ENCODE measurements around the gene JPH2. TPM values are rescaled to one million over a fixed set of nuclear protein-coding genes. Genes with fewer than 3 reads are reported as not detected.

JPH2 gene
- total RNA-seq, 2 experiments from 2014 or later, result not detected

GRCh38 chr20:44217342-44218092 lies 30.5 kb upstream of the JPH2 start:
- ChIA-PET CTCF (interaction anchor here (0.7 to 8.0 kb wide), 17 partner anchors 8 to 649 kb away, joined by 3 to 161 read pairs (median 4); partner anchors contain the start of gene FITM2), POLR2A (interaction anchor here (1.9 kb wide), 1 partner anchor 93 kb away, joined by 8 read pairs; the partner anchor contains the start of gene FITM2)

DNA sequence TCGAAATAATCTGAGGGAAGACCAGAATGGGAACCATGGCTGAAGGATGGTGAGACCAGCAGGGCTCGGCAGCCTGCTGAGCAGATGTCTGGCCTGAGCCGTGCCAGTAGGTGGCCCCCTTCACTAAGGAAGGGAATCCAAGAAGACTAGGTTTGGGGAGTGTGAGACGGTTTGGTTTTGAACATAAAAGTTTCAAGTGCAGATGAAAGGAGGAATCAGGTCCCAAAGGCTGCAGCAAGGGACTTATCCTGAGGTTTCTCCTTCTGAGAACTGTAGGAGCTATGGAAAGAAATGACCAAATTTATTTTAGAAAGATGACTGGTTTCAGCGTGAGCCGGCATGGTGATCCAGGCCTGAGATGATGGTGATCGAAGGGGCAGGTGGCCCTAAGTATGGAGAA lies 28.1 kb upstream of the JPH2 start:
- ChIA-PET CTCF (interaction anchor here (0.7 to 8.0 kb wide), 10 partner anchors 9 to 274 kb away, joined by 3 to 161 read pairs (median 4); partner anchors contain the start of gene FITM2), POLR2A (no interaction called here)

DNA sequence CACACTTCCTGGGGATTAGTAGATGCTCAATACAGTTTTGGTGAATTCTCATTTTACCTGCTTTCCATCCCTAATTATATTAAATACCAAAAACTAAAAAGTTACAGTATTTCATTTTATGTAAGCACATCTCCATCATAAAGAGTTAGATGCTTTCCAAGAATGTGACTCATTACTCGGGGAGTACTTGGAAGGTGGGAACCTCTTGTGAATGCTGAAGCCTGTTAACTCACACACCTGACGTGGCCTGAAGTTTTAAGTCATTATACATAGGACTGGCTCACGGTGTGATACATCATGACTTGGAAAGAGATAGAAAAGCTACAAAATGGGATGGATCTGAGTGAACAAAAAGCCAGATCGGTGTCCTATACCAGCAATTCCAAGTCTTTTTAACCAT lies 25.8 kb upstream of the JPH2 start:
- ChIA-PET POLR2A (no interaction called here), CTCF (interaction anchor here (0.6 to 8.0 kb wide), 3 partner anchors 99 to 397 kb away, joined by 5 to 161 read pairs (median 5); partner anchors contain the start of gene FITM2)

GRCh38 chr20:44211177-44212039 lies 24.4 kb upstream of the JPH2 start:
- CTCF ChIA-PET, result interaction anchor here (1.0 to 1.2 kb wide), 3 partner anchors 21 to 103 kb away, joined by 3 to 4 read pairs (median 4); partner anchors contain the start of gene FITM2
- POLR2A ChIA-PET, result no interaction called here

DNA sequence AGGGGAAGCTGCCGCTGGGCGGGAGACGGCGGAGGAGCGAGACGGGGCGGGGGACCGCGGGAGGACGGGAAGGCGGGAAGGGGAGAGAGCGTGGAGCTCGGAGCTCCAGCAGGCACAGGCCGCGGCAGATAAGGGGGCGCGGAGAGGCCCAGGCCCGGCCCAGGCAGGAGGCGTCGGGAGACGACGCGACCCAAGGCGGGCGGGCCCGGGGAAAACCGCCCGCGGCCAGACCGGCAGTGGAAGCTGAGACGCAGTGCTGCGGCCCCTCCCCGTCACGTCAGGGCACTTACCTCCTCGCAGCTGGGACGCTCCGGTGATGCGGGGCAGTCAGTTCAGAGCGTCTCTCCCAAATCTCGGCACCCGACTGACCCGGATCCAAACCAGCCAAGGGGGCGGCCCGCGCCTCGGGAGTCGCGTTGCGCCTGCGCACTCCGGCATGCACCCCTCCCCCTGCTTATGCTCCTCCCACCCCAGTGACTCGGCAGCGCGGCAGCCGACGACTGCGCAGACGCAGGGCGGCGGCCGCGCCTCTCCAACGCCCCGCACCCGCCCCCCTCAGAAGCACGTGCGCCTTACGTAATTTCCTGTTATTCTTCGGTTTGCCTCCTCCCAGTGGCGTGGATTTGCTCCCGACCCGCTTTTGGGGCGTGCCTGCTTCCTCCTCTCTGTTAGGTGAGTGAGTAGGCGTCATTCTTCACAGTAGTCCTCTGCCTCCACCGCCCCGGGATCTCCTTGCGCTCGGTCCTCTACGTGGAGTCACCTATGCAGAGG lies 23.6 kb upstream of the JPH2 start, which contains the start of gene OSER1:
TSS of gene OSER1 (minus strand) at position 366 of the 771 bp plus-strand sequence. CDS start 3,814 bp downstream, outside the sequence.
- CTCF ChIA-PET, result interaction anchor here (0.6 to 2.5 kb wide), 3 partner anchors 7 to 101 kb away, joined by 3 to 11 read pairs (median 6); partner anchors contain the start of gene FITM2
- POLR2A ChIA-PET, result interaction anchor here (0.8 kb wide), 1 partner anchor 550 kb away, joined by 5 read pairs; no protein-coding TSS in a partner anchor

GRCh38 chr20:44209686-44210405 lies 22.9 kb upstream of the JPH2 start:
- ChIA-PET POLR2A (interaction anchor here (0.8 kb wide), 1 partner anchor 549 kb away, joined by 5 read pairs; no protein-coding TSS in a partner anchor), CTCF (interaction anchor here (1.2 to 2.5 kb wide), 2 partner anchors 8 to 101 kb away, joined by 3 to 11 read pairs; partner anchors contain the start of gene FITM2)

DNA sequence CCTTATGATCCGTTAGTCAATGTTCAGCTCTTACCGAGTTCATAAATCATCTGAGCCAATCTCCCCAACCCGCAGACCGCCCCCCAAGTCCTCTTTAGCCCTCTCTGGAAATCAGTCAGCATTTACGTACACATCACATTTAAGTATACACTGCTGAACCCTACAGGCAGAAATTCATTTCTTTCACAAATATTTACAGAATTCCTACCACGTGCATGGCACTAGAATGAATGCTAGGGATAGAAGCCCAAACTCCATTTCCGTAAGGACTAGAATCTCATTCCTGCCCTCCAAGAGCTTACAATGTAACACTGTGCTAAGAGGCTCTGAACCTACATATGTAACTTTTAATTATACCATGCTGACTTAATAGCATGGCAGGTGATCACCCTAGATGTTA lies 21.8 kb upstream of the JPH2 start:
- ChIA-PET CTCF (interaction anchor here (0.6 to 2.5 kb wide), 3 partner anchors 9 to 436 kb away, joined by 3 to 11 read pairs (median 3); no protein-coding TSS in a partner anchor), POLR2A (no interaction called here)

- CTCF ChIA-PET, result interaction anchor here (0.5 to 2.5 kb wide), 5 partner anchors 10 to 437 kb away, joined by 3 to 11 read pairs (median 3); partner anchors contain the start of gene TTPAL
- POLR2A ChIA-PET, result no interaction called here
These were observed 21.2 kb upstream of the JPH2 start for GRCh38 chr20:44208165-44208564.

DNA sequence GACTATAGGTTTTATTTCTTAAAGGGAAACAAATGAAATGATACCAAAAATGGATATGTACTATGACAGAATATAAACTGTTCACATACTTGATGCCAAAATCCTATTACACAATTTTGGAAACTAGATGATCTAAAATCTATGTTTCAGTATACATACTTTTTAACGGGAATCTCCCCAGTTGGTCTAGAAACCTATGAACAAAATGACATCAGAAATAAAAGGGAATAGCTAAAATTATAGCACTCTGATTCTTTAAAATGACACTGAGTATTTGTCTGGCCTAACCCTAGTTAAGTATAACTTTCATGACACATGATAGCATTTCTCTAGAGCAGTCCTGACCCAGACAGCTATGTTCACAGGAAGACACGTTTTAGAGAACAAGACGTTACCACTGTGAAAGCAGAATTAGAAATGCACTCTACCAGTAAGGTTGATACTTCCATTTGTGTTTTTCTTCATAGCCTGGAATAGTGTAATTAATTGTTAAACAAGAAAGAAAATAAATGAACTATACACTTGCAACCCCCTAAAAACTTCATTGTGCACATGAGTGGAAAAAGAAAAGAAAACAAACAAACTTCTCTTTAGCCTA lies 20.2 kb upstream of the JPH2 start:
- CTCF ChIA-PET, result no interaction called here
- POLR2A ChIA-PET, result no interaction called here

DNA sequence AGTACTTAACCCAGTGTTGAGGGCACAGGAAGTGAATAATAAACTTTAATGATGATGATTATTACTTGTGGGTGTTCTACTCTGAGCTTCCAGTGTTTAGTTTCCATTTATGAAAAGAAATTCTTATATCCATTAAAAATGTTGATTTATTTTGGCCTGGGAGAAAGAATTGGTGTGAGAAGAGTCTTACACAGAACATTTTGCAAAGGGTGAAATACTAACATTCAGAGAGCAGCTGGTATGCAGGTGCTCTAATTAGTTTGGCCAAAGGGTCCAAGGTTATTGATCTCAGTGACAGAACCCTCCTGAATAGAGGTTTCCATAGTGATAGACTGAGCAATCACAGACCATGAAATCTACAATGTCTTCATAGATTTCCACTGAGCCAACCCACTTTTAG lies 19.1 kb upstream of the JPH2 start:
- ChIA-PET CTCF (no interaction called here), POLR2A (no interaction called here)

DNA sequence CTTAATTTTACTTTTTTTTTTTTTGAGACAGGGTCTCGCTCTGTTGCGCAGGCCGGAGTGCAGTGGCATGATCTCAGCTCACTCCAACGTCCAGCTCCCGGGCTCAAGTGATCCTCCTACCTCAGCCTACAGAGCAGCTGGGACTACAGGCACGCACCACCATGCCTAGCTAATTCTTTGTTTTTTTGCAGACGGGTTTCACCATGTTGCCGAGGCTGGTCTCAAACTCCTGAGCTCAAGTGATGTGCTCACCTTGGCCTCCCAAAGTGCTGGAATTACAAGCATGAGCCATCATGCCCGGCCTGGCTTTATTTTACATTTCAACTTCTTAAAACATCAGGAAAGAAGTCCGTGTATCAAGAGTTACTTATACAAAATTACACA lies 17.8 kb upstream of the JPH2 start:
- POLR2A ChIA-PET, result no interaction called here
- CTCF ChIA-PET, result no interaction called here

DNA sequence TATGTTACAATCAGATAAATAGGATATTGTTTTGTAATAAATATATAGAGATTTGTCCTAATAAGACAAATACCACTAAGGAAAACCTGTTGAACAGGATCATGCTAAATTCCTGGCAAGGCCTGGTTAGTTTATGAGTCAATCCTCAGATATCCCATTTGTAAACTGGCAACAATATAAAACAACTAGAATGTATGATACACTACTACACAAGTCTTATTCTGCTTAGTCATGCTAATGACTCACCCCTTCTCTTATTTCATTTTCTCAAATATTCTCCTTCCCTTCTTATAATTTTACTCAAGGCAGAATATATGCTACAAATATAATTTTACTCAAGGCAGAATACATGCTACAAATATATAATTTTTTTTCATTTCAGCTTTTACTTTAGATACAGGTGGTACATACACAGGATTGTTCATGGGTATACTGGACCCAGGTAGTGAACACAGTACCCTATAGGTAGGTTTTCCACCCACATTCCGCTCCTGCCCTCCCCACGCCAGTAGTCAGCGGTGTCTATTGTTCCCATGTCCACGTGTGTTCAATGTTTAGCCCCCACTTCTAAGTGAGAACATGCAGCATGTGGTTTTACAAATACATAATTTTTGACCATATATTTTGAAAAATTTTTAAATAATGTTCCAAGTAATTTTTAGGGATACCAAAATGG lies 17.3 kb upstream of the JPH2 start:
- ChIA-PET POLR2A (no interaction called here), CTCF (no interaction called here)

- POLR2A ChIA-PET, result no interaction called here
- CTCF ChIA-PET, result interaction anchor here (0.6 kb wide), 1 partner anchor 228 kb away, joined by 3 read pairs; no protein-coding TSS in a partner anchor
These were observed 16.2 kb upstream of the JPH2 start for GRCh38 chr20:44203161-44203560.

DNA sequence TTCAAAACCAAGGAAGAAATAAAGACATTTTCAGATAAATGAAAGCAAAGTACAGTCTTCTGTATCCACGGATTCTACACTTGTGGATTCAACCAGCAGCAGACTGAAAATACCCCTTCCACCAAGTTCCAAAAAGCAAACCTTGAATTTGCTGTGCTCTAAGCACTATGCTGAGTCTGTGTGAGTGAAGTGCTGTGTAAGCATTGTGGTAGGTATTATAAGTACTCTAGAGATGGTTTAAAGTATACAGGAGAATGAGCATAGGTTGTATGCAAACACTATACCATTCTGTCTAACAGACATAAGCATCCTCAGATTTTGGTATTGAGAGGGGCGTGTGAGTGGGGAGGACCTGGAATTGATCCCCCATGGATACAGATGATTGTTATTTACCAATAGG lies 14.0 kb upstream of the JPH2 start:
- CTCF ChIA-PET, result no interaction called here
- POLR2A ChIA-PET, result no interaction called here

GRCh38 chr20:44200371-44200770 lies 13.4 kb upstream of the JPH2 start:
- CTCF ChIA-PET, result no interaction called here
- POLR2A ChIA-PET, result no interaction called here

GRCh38 chr20:44199877-44200276 lies 12.9 kb upstream of the JPH2 start:
- ChIA-PET POLR2A (no interaction called here), CTCF (no interaction called here)

DNA sequence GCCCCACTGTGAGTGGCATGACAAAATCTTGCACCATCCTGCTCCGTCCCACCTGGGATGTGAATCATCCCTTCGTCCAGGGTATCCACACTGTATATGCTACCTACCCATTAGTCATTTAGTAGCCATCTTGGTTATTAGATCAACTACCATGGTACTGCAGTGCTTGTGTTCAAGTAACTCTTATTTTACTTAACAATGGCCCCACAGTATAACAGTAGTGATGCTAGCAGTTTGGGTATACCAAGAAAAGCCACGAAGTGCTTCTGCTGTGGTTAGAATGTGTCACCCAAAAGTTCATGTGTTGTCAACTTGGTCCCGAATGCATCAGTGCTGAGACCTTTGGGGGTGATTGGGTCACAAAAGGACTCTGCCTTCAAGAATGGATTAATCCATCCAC lies 11.9 kb upstream of the JPH2 start:
- POLR2A ChIA-PET, result no interaction called here
- CTCF ChIA-PET, result interaction anchor here (1.2 kb wide), 1 partner anchor 9 kb away, joined by 3 read pairs; no protein-coding TSS in a partner anchor

DNA sequence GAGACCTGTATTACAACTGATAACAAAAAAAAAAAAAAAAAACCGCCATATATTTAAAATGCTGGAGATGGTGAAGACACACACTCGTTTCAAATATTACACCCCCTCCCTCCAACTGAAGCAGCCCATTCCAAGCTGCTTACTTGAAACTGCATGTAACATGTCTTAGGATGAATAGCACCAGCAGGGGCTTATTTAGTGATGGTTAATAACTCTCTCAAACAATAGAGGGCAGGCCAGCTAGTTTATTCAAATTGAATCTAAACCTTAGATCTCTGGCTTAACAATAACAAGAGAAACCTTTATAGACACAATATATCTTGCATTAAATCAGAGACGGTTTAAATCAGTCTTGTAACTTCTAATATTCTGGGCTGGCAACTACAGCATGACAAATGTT lies 9.3 kb upstream of the JPH2 start:
- ChIA-PET CTCF (interaction anchor here (0.7 to 2.8 kb wide), 4 partner anchors 19 to 299 kb away, joined by 3 to 9 read pairs (median 4); partner anchors contain the start of gene FITM2), POLR2A (no interaction called here)
